ENCODE measurements around the gene STAG3. TPM values are rescaled to one million over a fixed set of nuclear protein-coding genes. Genes with fewer than 3 reads are reported as not detected.

The STAG3 gene
- total RNA-seq, 1 experiment from 2014 or later, result 3.1 TPM

- H4K5ac ChIP-seq (ENCODE audit: insufficient read length, low read depth, low read length), result no peak overlapping the region
- no peak overlapping the region for H2AK5ac ChIP-seq (ENCODE audit: insufficient read length, low read length)
- H4K91ac ChIP-seq (ENCODE audit: insufficient read length, low read depth, low read length), result no peak overlapping the region
- no peak overlapping the region for H3K56ac ChIP-seq (ENCODE audit: insufficient read length, low read depth, low read length)
- H4K20me1 ChIP-seq (ENCODE audit: control insufficient read depth, insufficient read depth, insufficient read length), result no peaks in the 10 kb centered on the region
- H2BK12ac ChIP-seq (ENCODE audit: insufficient read length, low read depth, low read length), result no peak overlapping the region
- TF ChIP-seq CTCF (conservative IDR thresholded peaks at IDR 0.05), result no peak
- no peaks in the 10 kb centered on the region for H3K79me1 ChIP-seq (ENCODE audit: insufficient read depth, low read depth, low read length, poor library complexity, severe bottlenecking)
- H2BK20ac ChIP-seq (ENCODE audit: low read depth, low read length, poor library complexity, severe bottlenecking), result no peak overlapping the region
- Mint-ChIP-seq H3K4me3 (no peak overlapping the region), H3K9me3 (no peaks in the 10 kb centered on the region), H3K4me1 (peaks cover 3 to 5% of the 10 kb centered on the region in 2 experiments), H3K36me3 (ENCODE audit: insufficient read depth in 1 of 3, low read depth in 3 of 3) (no peaks in the 10 kb centered on the region), H3K27ac (no peak overlapping the region; a peak in 1 of 7 replicates), H3K27me3 (ENCODE audit: low read depth) (peaks cover 7% of the 10 kb centered on the region)
- no peak overlapping the region for H3K14ac ChIP-seq (ENCODE audit: insufficient read depth, low read length)
- no peak overlapping the region for H3K9ac ChIP-seq (ENCODE audit: extremely low read depth, insufficient read length, low read length)
- no peak overlapping the region for H2AFZ ChIP-seq (ENCODE audit: low read length)
- H3K4ac ChIP-seq (ENCODE audit: low read depth, low read length), result no peak overlapping the region
- WGBS (ENCODE audit: extremely low coverage, insufficient read length, low lambda C conversion rate), result no CpG with 5 or more reads among the region's 13 CpGs
- H3K9me3 ChIP-seq (ENCODE audit: control insufficient read depth, low read depth, low read length), result no peaks in the 10 kb centered on the region
- no peak overlapping the region for H3K4me2 ChIP-seq (ENCODE audit: insufficient read depth, insufficient read length, low read length)
- H3T11ph ChIP-seq (ENCODE audit: low read length), result no peak overlapping the region
- no peak overlapping the region for H3K23ac ChIP-seq (ENCODE audit: insufficient read length, low read depth, low read length)
- H2BK120ac ChIP-seq (ENCODE audit: low read depth, low read length, poor library complexity, severe bottlenecking), result no peak overlapping the region
- no peak for DNase-seq
- no peaks in the 10 kb centered on the region for H3K23me2 ChIP-seq (ENCODE audit: insufficient read length, low read depth, low read length, poor library complexity, severe bottlenecking)
- H4K8ac ChIP-seq (replicated peaks; ENCODE audit: insufficient read length, low read depth, low read length), result no peak overlapping the region
- H2BK15ac ChIP-seq (ENCODE audit: low read depth, low read length), result no peak overlapping the region
- no peak overlapping the region for H3K27ac ChIP-seq (ENCODE audit: insufficient read length, low read depth, low read length)
- H3K4me1 ChIP-seq (ENCODE audit: insufficient read depth, low read length), result no peaks in the 10 kb centered on the region
- H3K79me2 ChIP-seq (ENCODE audit: insufficient read depth, low read length), result no peaks in the 10 kb centered on the region
- no peak overlapping the region for H3K18ac ChIP-seq (ENCODE audit: insufficient read length, low read depth, low read length)
- no peaks in the 10 kb centered on the region for H3K27me3 ChIP-seq (ENCODE audit: insufficient read depth, low read length)
- no peak overlapping the region for H2BK5ac ChIP-seq (ENCODE audit: insufficient read length, low read length)
Measured at GRCh38 chr7:100137851-100138760, 39.6 kb upstream of the STAG3 start.

Data from H9 (cell line).